UCSD-AML1 (cell line): ENCODE results near the gene SRP19.
"Not testable (repeated sequence)": the region's sequence is repeated elsewhere in the genome, so short reads cannot be mapped to it uniquely, and the experiment has no call there.

ENCODE experiments used
- DNase-seq: peaks from one replicate; lab custom pipeline; 2025; ENCODE audit not compliant: unreplicated experiment; lab: John Stamatoyannopoulos, UW

Gene SRP19

DNA sequence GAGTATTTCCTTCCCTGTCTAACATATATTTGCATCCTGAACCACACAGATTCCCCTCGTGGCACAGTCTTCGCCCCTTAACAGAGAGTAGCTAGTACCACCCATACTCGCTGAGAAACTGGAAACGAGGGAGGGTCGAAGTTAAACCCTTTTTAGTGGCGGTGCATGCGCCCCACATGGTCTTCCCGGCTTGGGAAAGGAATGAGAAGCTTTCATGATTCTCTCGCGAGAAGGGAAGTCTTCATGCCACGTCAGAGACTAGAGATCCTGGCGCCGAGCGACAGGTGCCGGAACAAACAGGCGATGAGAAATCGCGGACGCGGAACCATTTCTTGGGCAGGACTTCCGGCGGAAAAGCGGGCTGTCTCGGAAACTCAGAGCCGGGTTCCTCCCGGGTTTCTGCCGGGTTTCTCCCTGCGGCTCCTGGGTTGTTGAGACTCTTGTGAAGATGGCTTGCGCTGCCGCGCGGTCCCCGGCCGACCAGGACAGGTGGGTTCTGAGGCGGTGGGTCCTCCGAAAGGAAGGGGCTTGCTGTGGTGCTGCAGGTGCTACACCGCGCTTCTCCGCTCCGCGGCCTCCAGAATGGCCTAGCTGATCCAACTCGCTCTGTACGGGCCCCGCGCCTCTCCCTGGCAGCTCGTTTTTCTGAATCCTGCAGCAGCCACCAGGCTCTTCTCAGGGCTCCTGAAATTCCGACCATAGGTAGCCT lies at the start of gene SRP19:
TSS of gene SRP19 (plus strand) at position 359 of the 709 bp plus-strand sequence. CDS start at position 449, 90 bp downstream.
- DNase-seq: peak; percentile 92

DNA sequence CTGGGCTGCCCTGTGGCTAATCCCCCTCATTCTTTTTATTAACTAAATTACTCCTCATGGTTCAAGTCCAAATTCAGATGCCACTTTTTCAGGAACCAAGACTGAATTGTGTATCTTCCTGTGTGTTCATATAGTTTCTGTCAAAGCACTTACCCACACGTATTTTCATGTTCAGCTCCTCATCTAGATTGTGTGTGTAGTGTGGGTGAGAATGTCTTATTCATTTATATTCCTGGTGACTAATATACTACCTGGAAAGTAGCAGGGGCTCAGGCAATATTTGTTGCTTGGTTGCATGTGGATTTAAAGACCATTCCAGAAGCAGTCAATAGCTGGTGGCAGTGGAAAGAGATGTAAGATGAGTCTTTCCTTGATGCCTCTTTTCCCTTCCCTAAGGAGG lies 48.5 kb upstream of the SRP19 start:
- no peak for DNase-seq

DNA sequence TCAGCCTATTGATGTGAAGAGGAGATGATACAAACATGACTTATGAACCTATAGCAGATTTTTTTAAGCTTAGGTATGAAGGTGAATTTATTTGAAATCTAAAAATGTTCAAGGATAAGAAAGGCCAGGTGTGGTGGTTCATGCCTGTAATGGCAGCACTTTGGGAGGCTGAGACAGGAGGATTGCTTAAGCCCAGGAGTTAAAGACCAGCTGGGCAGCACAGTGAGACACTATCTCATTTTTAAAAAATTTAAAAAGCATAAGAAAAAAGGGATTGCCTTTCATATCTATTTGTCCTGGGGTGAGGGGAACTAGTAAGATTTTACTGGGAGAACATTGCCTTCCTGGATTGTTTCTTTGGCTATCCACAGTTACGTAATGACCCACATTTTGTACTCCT lies 40.8 kb upstream of the SRP19 start:
- no peak for DNase-seq

DNA sequence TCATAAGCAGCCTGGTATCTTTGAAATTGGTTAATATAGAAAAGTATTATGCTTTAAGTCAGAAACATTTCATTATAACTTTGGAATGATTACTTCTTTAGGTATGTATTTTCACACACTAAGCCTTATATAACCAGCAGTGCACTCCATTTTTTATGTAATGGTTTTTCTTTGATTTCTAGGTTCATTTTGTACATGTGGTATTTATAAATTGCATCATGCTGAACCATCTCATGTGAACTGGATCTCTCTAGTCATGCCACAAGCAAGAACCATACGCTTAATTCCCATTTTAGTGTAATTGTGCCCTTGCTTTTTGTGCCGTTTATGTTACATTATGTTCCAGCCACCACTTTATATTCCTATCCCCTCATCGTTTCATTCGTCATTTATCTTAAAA lies 38.6 kb upstream of the SRP19 start:
- no peak for DNase-seq

DNA sequence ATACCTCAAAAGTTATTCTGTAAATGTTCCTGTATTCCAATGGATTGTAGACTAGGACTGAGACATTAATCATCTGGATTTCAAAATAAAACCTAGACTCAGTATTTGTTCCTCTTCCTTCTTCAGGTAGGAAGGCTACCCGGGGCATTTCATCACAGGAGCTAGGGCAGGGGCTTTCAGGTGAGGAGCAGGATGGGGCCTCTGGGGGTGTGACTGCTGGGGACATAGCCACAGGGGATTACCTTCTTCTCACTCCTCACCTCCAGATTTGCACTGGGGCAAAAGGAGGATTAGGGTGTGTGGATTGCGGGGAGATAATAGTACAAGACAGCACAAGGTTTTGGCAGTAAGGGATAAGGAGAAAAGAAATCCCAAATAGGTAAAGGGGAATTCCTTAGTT lies 37.9 kb upstream of the SRP19 start:
- no peak for DNase-seq

DNA sequence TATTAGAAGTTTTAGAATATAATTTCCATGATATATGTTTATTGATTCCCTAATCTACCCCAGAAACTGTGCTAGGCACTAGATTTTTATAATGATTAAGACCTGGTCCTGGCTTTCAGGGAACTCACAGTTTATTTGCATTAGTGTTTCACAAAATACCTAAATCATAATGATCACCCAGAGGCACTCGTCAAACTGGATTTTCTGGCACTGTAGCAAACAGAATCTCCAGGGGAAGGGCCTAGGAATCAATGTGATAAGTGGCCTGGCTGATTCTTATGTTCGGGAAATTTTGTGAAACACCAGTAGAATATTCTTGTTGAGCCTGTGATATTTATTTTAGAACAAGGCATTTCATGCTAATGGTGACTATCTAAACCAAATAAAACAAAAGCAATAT lies 37.4 kb upstream of the SRP19 start:
- DNase-seq: no peak

DNA sequence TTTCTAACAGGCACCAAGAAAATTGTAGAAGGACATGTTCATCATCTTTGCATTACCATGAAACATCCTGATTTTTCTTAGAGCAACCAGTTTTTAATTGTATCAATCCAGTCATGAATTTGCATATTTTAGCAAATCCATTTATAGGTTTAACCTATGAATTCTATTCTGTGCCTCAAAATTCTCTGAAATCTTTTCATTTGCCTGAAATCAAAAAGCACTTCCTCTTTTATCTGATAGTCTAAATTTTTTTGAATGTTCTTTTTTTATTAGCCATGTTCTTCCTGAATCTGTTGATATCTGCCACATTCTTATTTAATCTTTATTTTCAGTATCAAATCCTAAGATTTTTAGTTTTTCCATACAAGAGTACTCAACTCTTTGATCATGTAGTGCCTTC lies 36.9 kb upstream of the SRP19 start:
- no peak for DNase-seq

DNA sequence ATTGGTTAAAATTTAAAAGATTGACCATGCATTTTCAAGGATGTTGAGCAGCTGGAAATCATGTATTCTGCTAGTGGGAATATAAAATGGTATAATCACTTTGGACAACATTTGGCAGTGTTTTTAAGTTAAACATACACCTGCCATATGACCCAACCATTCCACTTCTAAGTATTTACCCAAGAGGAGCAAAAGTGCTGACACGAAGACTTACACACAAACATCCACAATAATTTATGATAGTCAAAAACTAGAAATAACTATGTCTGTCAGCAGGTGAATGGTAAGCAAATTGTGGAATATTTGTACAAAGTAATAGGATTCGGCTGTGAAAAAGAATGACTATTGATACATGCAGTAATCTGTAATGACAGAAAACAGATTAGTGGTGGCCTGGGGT lies 30.7 kb upstream of the SRP19 start:
- DNase-seq: no peak

DNA sequence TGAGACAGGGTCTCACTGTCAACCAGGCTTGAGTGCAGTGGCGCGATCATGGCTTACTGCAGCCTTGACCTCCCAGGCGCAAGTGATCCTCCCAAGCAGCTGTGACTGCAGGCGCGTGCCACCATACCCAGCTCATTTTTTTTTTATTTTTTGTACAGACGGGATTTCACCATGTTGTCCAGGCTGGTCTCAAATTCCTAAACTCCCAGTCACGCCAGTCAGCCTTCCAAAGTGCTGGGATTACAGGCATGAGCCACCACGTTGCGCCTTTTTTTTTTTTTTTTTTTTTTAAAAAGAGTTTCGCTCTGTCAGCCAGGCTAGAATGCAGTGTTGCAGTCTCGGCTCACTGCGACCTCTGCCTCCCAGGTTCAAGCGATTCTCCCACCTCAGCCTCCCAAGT lies 27.1 kb upstream of the SRP19 start:
- DNase-seq: no peak

DNA sequence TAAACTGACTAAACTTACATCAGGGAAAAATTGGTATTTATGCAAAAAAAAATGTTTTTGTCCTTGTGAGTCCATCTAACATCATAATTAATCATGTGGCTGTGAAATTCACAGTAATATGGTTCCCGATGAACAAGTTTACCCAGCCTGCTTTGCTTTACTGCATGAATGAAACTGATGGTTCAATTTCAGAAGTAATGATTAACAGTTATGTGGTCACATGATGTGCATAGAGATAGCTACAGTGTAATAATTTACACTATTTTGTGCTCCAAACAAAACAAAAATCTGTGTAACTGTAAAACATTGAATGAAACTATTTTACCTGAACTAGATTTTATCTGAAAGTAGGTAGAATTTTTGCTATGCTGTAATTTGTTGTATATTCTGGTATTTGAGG lies 16.6 kb upstream of the SRP19 start:
- no peak for DNase-seq

DNA sequence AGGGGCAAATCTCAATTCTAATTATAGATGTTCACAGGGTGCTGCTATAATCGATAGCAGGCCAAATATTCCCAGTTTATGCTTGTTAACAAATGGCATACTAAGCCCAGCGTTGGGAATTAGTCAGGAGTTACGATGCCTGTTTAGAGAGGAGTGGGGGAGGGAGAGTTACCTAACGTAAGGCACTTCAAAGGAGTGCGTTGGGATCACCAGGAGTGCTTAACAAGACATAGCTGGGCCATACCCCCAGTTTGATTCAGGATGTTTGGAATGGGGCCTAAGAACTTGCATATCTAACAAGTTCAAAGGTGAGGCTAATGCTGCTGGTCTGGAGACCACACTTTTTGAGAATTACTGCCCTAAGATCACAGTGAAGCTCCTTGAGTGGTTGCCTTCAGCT lies 14.5 kb upstream of the SRP19 start:
- DNase-seq: no peak

DNA sequence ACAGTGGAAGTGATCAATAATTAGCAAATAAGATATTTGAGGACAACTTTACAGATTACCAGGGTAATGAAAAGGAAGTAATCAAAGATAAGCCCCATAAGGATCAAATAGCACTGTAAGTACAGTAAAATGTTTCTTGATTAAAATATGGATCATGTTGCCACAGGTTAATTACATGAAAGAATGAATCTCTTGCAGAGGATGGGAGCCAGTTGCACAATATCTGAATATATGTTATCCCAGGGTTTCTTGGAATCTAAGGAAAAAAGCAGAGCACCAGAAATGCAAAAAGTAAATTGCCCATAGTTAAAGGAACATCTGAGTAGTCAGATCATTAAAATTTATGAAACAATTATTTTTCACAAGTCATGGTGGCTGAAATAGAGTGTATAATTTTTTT lies 13.8 kb upstream of the SRP19 start:
- no peak for DNase-seq

DNA sequence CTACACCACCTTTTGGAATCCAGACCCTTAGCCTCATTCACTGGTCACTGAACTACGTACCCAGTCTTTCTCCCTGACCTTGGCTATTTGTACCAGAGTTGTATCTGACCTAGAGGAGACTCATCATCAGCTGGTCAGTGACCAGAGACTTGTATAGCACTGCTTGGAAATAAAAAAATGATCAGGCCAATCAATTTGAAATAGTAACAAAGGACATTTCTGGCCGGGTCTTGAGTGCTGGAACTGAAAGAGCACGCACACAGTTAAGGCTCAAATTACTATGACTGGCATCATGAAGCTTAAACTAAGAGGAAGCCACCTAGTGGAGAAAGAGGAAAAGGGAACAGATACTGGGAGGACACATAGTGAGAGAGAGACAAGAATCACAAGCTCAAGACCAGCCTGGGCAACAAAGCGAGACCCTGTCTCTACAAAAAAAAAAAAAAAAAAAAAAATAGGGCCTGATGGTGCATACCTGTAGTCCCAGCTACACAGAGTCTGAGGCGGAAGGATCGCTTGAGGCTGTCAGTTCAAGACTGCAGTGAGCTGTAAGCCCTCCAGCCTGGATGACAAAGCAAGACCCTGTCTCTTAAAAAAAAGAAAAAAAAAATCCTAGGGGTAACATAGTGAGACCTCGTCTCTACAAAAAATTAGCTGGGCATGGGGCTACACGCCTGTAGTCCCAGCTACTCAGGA lies 12.8 kb upstream of the SRP19 start:
- DNase-seq: no peak

DNA sequence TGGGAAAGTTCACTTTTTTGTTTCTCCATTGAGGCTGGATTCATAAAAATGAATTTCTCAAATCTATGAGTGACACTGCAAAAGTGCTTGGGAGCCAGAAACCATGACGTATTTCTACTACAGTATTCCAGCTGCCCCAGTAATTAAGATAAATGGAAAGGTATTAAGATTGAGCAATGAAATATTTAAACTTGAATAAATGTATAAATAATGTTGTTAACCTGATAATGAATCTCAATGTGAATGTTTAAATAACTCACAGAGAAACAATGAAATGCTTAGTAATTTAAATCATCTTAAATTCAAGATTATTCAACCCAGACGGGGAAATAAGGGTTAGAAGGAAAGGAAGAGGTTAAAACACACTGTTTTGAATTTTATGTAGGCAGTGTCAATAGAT lies 11.2 kb upstream of the SRP19 start:
- DNase-seq: no peak

DNA sequence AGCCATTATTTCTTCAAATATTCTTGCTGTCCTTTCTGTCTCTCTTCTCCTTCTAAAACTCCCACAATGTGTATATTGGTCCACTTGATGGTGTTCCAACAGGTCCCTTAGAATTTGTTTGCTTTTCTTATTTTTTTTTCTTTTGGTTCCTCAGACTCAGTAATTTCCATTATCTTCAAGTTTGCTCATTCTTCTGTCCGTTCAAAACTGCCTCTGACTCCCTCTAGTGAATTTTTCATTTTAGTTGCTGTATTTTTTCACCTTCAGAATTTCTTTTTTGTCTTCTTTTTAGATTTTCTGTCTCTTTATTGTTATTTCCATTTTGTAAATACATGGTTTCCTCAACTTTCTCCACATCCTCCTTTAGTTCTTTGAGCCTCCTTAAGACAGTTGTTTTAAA lies 6.4 kb upstream of the SRP19 start:
- no peak for DNase-seq

DNA sequence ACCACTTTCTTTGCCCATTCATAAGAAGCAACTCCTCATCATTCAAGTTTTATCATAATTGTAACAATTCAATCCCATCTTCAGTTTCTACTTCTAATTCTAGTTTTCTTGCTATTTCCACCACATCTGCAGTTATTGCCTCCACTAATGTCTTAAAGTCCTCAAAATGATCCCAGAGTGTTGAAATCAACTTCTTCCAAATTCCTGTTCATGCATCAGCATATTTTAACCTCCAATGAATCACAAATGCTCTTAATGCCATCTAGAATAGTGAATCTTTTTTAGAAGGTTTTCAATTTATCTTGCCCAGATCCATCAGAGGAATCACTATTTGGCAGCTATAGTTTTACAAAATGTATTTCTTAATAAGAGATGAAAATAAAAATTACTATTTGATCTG lies 3.2 kb upstream of the SRP19 start:
- no peak for DNase-seq

DNA sequence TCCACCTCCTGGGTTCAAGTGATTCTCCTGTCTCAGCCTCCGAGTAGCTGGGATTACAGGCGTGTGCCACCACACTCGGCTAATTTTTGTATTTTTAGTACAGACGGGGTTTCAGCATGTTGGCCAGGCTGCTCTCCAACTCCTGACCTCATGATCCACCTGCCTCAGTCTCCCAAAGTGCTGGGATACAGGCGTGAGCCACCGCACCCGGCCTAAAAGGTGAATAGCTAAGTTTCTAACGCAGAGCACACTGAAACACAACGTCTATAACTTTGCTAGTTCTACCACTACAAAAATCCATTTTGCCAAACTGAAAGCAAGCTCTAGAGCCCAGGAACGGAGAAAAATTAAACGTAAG lies 537 bp upstream of the SRP19 start:
- DNase-seq: not testable (repeated sequence)

DNA sequence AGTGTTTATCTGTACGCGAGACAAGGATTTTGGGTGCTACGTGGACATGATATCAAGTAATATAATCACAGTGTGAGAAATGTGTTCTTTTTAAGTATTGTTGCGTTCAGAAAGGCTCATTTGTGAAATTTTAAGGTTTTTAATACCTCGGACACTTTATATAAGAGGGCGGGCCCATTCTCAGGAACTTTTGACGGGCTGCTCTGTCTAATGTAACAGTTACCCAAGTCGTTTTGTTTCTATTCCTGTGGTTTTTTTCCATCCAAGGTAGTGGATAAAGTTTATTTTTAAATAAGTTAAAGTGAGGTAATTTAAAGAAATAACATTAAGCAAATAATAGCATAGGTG lies 525 bp downstream of the SRP19 start:
- DNase-seq: no peak

DNA sequence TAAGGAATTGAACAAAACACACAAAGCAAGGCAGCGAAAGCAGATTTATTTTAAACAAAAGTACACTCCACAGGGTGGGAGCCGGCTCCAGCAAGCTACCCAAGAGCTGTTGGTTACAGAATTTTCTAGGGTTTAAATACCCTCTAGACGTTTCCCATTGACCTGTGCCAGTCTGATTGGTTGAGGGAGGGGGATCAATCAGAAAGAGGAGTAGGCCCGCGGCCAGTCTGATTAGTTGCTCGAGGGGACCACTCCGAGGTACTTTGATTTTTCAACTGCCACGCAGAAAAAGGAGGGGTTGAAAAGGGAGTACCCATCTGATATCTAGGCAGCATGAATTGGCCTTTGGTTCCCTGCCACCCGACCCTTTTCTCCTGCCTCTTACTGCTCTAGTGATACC lies 998 bp downstream of the SRP19 start:
- no peak for DNase-seq

DNA sequence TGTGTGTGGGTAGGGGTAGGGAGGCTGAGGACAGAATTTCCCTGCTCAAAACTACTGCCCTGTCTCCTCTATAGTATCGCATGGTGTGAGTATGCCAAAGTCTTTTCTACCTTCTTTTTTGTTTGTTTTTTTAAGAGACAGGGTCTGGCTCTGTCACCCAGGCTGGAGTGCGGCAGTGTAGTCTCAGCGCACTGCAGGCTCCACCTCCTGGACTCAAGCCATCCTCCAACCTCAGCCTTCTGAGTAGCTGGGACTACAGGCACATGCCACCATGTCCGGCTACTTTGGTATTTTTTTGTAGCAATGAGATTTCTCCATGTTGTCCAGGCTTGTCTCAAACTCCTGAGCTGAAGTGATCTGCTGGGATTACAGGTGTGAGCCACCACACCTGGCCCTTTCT lies 2.5 kb downstream of the SRP19 start:
- no peak for DNase-seq

DNA sequence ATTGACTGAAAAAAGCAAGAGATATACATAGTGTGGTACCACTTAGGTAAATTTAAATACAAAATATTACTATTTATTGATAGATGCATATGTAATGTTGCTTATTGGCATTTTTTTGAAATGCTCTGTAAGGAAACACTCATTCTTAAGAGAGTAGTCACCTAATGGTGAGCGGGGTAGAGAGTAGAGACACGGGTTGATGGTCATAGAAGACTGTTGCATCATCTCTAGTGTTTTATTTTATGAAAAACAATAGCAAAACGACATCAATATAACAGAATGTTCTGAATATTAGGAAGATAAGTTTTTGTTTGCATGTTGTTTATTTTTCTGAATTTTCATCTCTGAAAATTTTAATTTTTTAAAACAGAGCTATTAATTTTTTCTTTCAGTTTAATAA lies 4.0 kb downstream of the SRP19 start:
- DNase-seq: no peak

DNA sequence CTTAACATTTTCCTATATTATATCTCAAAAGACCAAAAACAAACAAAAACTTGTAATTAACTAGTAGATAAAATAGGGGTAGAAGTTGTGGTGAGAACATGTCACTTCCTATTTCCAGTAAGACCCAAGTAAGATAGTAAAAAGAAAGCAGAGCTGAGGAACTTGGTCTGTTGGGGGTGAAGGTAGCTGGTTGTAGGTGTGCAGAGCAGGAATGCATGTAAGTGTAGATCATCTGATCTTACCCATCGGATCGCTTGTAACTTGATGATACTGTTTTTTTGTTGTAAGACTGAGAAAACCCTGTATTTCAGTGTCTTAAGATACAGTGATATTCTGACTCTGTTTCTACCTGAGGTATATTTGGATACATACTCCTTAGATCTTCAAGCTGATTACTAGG lies 5.7 kb downstream of the SRP19 start:
- no peak for DNase-seq

DNA sequence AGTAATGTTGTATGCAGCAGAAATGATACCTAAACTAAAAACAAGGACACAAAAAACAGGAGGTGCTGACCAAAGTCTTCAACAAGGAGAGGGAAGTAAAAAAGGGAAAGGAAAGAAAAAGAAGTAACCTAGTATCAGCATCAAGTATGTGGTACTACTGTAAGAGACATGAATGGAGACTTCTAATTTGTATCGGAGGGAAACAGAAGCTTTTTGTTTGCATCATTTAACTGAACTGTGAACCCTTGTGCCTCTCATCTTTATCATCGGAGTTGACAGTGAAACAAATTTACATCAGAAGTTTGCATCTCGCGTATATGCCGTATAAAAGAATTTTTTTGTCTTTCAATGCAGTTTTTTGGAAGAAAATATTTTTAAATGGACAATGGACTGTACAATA lies 6.3 kb downstream of the SRP19 start:
- no peak for DNase-seq
